GM12892 (cell line): ENCODE measurements around the gene DPP6.

Experiments
- POLR2AphosphoS5 ChIP-seq: IDR thresholded peaks from 2 replicates; pipeline ENCODE4 v1.6.1; 2011; ENCODE audit warnings: low read depth, low read length, control low read depth
- TAF1 ChIP-seq: IDR thresholded peaks from 2 replicates; pipeline ENCODE4 v1.6.1; 2011; ENCODE audit warnings: low read depth, mild to moderate bottlenecking, control low read depth, low read length, borderline replicate concordance

DNA sequence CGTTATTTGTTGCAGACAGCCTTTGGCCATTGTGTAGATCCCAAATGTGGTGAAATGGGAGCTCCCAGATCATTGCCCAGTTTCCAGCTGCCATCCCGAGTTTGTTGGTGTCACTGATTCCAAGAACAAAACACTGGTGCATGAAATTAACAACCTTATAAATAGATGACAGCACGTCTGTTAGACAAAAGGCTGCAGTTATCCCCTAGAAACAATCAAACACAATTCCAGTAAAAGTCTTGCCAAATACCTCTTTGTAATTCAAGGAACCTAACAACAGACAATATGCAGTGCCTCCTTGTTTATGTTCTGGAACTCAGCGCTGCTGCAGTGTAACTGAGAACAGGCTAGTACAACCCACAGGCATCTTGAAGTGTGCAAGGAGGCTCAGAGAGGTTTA lies 546.2 kb downstream of the DPP6 start:
- TF ChIP-seq TAF1: no peak
- no peak for TF ChIP-seq POLR2AphosphoS5
